IMR-90 (cell line): ENCODE data around the gene ARNT2. TPM values are rescaled to one million over a fixed set of nuclear protein-coding genes. Genes with fewer than 3 reads are reported as not detected.

Experiments
- ATAC-seq: fragments of 200-7000 bp; cut with Tn5 transposase; 2 replicates; pipeline ENCODE4 v1.9.1; 2020; ENCODE audit warnings: low read depth, mild to moderate bottlenecking, moderate library complexity
- BruUV-seq: library from RNA; stranded (reverse); fragments of 400-500 nt; replicated peaks from 2 replicates; lab custom pipeline; 2021; lab: Mats Ljungman, UMichigan
- CTCF ChIA-PET: fragments of 300-600 bp; formaldehyde crosslinking; extraction: SDS; loops from one replicate; lab custom pipeline; 2021; ENCODE audit warnings: antibody characterized with exemption; lab: Yijun Ruan, JAX
- POLR2A ChIA-PET: fragments of 300-600 bp; sonication (Branson Sonifier 250); formaldehyde crosslinking; loops from one replicate; lab custom pipeline; 2022; ENCODE audit warnings: antibody characterized with exemption; ENCODE audit not compliant: unreplicated experiment; lab: Charles Lee
- DNase-seq: peaks from one replicate; pipeline ENCODE4 v3.0.0; 2013
- H2AFZ ChIP-seq: replicated peaks from 2 replicates; pipeline ENCODE3; 2013; ENCODE audit warnings: low read length, mild to moderate bottlenecking; ENCODE audit not compliant: poor library complexity
- H2AK5ac ChIP-seq: 2 replicates; pipeline ENCODE4 v1.6.1; 2013; ENCODE audit warnings: low read depth, low read length, inconsistent platforms
- H2AK9ac ChIP-seq: replicated peaks from 2 replicates; pipeline ENCODE3; 2013; ENCODE audit warnings: mild to moderate bottlenecking, low read depth, low read length, moderate library complexity; ENCODE audit not compliant: poor library complexity
- H2BK120ac ChIP-seq: 2 replicates; pipeline ENCODE4 v1.6.1; 2013; ENCODE audit warnings: low read depth, low read length, inconsistent platforms
- H2BK15ac ChIP-seq: 3 replicates; pipeline ENCODE4 v1.6.1; 2013; ENCODE audit warnings: low read depth, low read length, inconsistent platforms
- H2BK20ac ChIP-seq: 2 replicates; pipeline ENCODE4 v1.6.1; 2013; ENCODE audit warnings: low read depth, mild to moderate bottlenecking, inconsistent platforms, low read length, moderate library complexity
- H2BK5ac ChIP-seq: 2 replicates; pipeline ENCODE4 v1.6.1; 2013; ENCODE audit warnings: mild to moderate bottlenecking, low read depth, low read length, inconsistent platforms; ENCODE audit not compliant: poor library complexity, severe bottlenecking
- H3K14ac ChIP-seq: replicated peaks from 2 replicates; pipeline ENCODE4 v1.6.1; 2013; ENCODE audit warnings: low read depth, low read length, inconsistent platforms
- H3K18ac ChIP-seq: 2 replicates; pipeline ENCODE4 v1.6.1; 2013; ENCODE audit warnings: low read depth, low read length, control low read depth
- H3K23ac ChIP-seq: 2 replicates; pipeline ENCODE4 v1.6.1; 2013; ENCODE audit warnings: low read depth, low read length, inconsistent platforms
- H3K27ac ChIP-seq: 2 replicates; pipeline ENCODE4 v1.5.1; 2013; ENCODE audit warnings: mild to moderate bottlenecking, control low read depth, low read length; ENCODE audit not compliant: insufficient read depth
- H3K27me3 ChIP-seq: 2 replicates; pipeline ENCODE4 v1.6.1; 2013; ENCODE audit warnings: low read length; ENCODE audit not compliant: control insufficient read depth, insufficient read depth
- H3K36me3 ChIP-seq: 2 replicates; pipeline ENCODE4 v1.6.1; 2013; ENCODE audit warnings: low read length, mixed read lengths; ENCODE audit not compliant: control insufficient read depth, insufficient read depth
- H3K4ac ChIP-seq: 2 replicates; pipeline ENCODE4 v1.6.1; 2013; ENCODE audit warnings: low read depth, low read length, inconsistent platforms
- H3K4me1 ChIP-seq: 2 replicates; pipeline ENCODE4 v1.6.1; 2013; ENCODE audit warnings: low read length, mixed read lengths; ENCODE audit not compliant: control insufficient read depth, insufficient read depth
- H3K4me2 ChIP-seq: 2 replicates; pipeline ENCODE4 v1.6.1; 2013; ENCODE audit warnings: low read depth, mild to moderate bottlenecking, control low read depth, low read length, moderate library complexity
- H3K4me3 ChIP-seq: 2 replicates; pipeline ENCODE4 v1.5.1; 2013; ENCODE audit warnings: low read depth, mild to moderate bottlenecking, control low read depth, low read length, moderate library complexity; ENCODE audit not compliant: insufficient read depth
- H3K56ac ChIP-seq: 2 replicates; pipeline ENCODE4 v1.6.1; 2013; ENCODE audit warnings: low read length, inconsistent platforms; ENCODE audit not compliant: insufficient read depth; ENCODE audit errors: extremely low read depth
- H3K79me1 ChIP-seq, 2 experiments: 2 replicates each; pipeline ENCODE4 v1.6.1; 2013; ENCODE audit warnings: low read length in 2 of 2, inconsistent platforms in 1 of 2, low read depth in 1 of 2
- H3K9ac ChIP-seq: 2 replicates; pipeline ENCODE4 v1.6.1; 2013; ENCODE audit warnings: low read depth, low read length, control low read depth
- H3K9me1 ChIP-seq: 2 replicates; pipeline ENCODE4 v1.6.1; 2013; ENCODE audit warnings: low read length, inconsistent platforms; ENCODE audit not compliant: insufficient read depth
- H3K9me3 ChIP-seq: 2 replicates; pipeline ENCODE4 v1.6.1; 2013; ENCODE audit warnings: low read length; ENCODE audit not compliant: control insufficient read depth, insufficient read depth
- H4K20me1 ChIP-seq: 2 replicates; pipeline ENCODE4 v1.6.1; 2013; ENCODE audit warnings: low read length, inconsistent platforms; ENCODE audit not compliant: insufficient read depth
- H4K5ac ChIP-seq: 2 replicates; pipeline ENCODE4 v1.6.1; 2013; ENCODE audit warnings: mild to moderate bottlenecking, low read depth, low read length, control low read depth
- H4K8ac ChIP-seq, 2 experiments: 2 replicates each; pipeline ENCODE4 v1.6.1; 2013; ENCODE audit warnings: low read depth in 2 of 2, low read length in 2 of 2, control low read depth in 1 of 2, inconsistent platforms in 1 of 2
- H4K91ac ChIP-seq: 2 replicates; pipeline ENCODE4 v1.6.1; 2013; ENCODE audit warnings: low read depth, low read length, inconsistent platforms; ENCODE audit not compliant: insufficient read depth
- MAFK ChIP-seq: IDR thresholded peaks from 2 replicates; pipeline ENCODE4 v1.6.1; 2012; ENCODE audit warnings: low read depth, low read length, improper control_type of control experiment
- WGBS, 2 experiments: methylation state at CpG; one replicate each; pipeline versions ENCODE4 v1.1.5 to v1.1.7; 2013; ENCODE audit warnings: missing lambda C conversion rate in 2 of 2; ENCODE audit not compliant: insufficient read length in 1 of 2; ENCODE audit errors: extremely low coverage in 2 of 2; 5-methylcytosine and 5-hydroxymethylcytosine counted together
- dilution Hi-C: fragments of 300-500 bp; cut with HindIII; formaldehyde crosslinking; loops from one replicate; pipeline ENCODE4 v1.14.3; 2018; ENCODE audit warnings: low sequenced_read_pairs; ENCODE audit not compliant: unreplicated experiment
- in situ Hi-C: fragments of 300-500 bp; cut with MboI; formaldehyde crosslinking; loops from 3 replicates; pipeline ENCODE4 v1.14.3; 2019; ENCODE audit warnings: low sequenced_read_pairs, inconsistent platforms, mixed read lengths
- intact Hi-C: fragments of 100-400 bp; cut with micrococcal nuclease; formaldehyde crosslinking; loops from 2 replicates; pipeline ENCODE4 v1.10.0; 2022
- polyA plus RNA-seq, 3 experiments: library from polyadenylated mRNA; depleted of rRNA; stranded (reverse); fragments of >200 nt; gene quantifications; 2 replicates each; pipeline ENCODE4 v1.2.3, GENCODE V29; 2012; ENCODE audit warnings: low replicate concordance in 1 of 3
- total RNA-seq: library from RNA; depleted of rRNA; stranded (reverse); fragments of >200 nt; gene quantifications from 2 replicates; pipeline ENCODE4 v1.2.3, GENCODE V29; 2012

ARNT2 gene
- total and polyA plus RNA-seq, 2 of the 4 experiments (the other 2 are of a cell fraction): 18.2 to 19.0 TPM

GRCh38 chr15:80471881-80472280 is 67.7 kb downstream of the ARNT2 start:
- in situ Hi-C loops: no loop called here
- Histone ChIP-seq H2AK5ac (no peak overlapping the region), H3K23ac (no peak overlapping the region; the same call in 1 of the 2 replicates), H2AFZ (no peak overlapping the region), H3K14ac (no peak overlapping the region), H2AK9ac (no peak overlapping the region), H3K4ac (peak overlapping the region; percentile 31; the same call in 1 of the 2 replicates), H4K91ac (no peak overlapping the region), H3K4me3 (no peak overlapping the region), H3K9ac (no peak overlapping the region), H3K79me1 (peaks cover 0 to 7% of the 10 kb centered on the region in 2 experiments; a peak in 1 of 4 replicates), H3K27me3 (no peaks in the 10 kb centered on the region), H4K5ac (no peak overlapping the region), H3K4me1 (peaks cover 16% of the 10 kb centered on the region), H4K8ac (peak overlapping the region in 1 of 2 experiments; percentile 59; a peak in 2 of 4 replicates), H3K18ac (no peak overlapping the region), H3K56ac (no peak overlapping the region), H2BK5ac (no peak overlapping the region), H3K36me3 (peaks cover 7% of the 10 kb centered on the region; the same call in 1 of the 2 replicates), H2BK20ac (no peak overlapping the region), H4K20me1 (no peaks in the 10 kb centered on the region), H3K9me1 (peaks cover 20% of the 10 kb centered on the region), H3K4me2 (no peak overlapping the region), H2BK120ac (peak overlapping the region; percentile 38; the same call in 1 of the 2 replicates), H2BK15ac (peak overlapping the region; percentile 59; the same call in 1 of the 3 replicates), H3K27ac (no peak overlapping the region), H3K9me3 (peaks cover 2% of the 10 kb centered on the region; the same call in 1 of the 2 replicates)
- ChIA-PET POLR2A (no interaction called here), CTCF (no interaction called here)
- dilution Hi-C loops: no loop called here
- DNase-seq (no peak), ATAC-seq (no peak)
- BruUV-seq: no TSS peak
- intact Hi-C loops: no loop called here
- TF ChIP-seq MAFK: no peak
- 79% methylated on average over 2 of the region's 3 CpGs; no CpG with 5 or more reads in 1 of the 2 experiments for WGBS, 2 experiments
